GM12891 (cell line): ENCODE measurements around the gene RAD51AP2.

Experiments
- POLR2A ChIP-seq: IDR thresholded peaks from 2 replicates; pipeline ENCODE4 v1.6.1; 2011; ENCODE audit warnings: low read depth, low read length, control low read depth
- POLR2AphosphoS5 ChIP-seq: IDR thresholded peaks from 2 replicates; pipeline ENCODE4 v1.6.1; 2011; ENCODE audit warnings: low read depth, low read length, control low read depth

GRCh38 chr2:17471979-17472378 is 46.3 kb downstream of the RAD51AP2 start:
- TF ChIP-seq POLR2AphosphoS5 (no peak), POLR2A (no peak)
